ENCODE measurements around the gene METTL27.
"Not testable (repeated sequence)": the region's sequence is repeated elsewhere in the genome, so short reads cannot be mapped to it uniquely, and the experiment has no call there.

The METTL27 gene

GRCh38 chr7:73838642-73839041, 3.7 kb downstream of the METTL27 start:
- H3K4me3 ChIP-seq (ENCODE audit: control insufficient read depth, low read depth, low read length): no peak overlapping the region
- no peak for TF ChIP-seq CTCF (IDR thresholded peaks at IDR 0.05; ENCODE audit: control insufficient read depth, insufficient read depth, low read depth, low read length, missing control alignments)
- DNase-seq (ENCODE audit: low read depth): no peak

GRCh38 chr7:73837167-73837566, 5.1 kb downstream of the METTL27 start:
- DNase-seq (ENCODE audit: low read depth): not testable (repeated sequence)

GRCh38 chr7:73834626-73835191, 7.6 kb downstream of the METTL27 start:
- DNase-seq (ENCODE audit: low read depth): no peak
- H3K4me3 ChIP-seq (ENCODE audit: control insufficient read depth, low read depth, low read length): no peak overlapping the region
- TF ChIP-seq CTCF (IDR thresholded peaks at IDR 0.05; ENCODE audit: control insufficient read depth, insufficient read depth, low read depth, low read length, missing control alignments): no peak

More at GRCh38 chr7:73837167-73837566, 5.1 kb downstream of the METTL27 start:
- H3K4me3 ChIP-seq (ENCODE audit: control insufficient read depth, low read depth, low read length): not testable (repeated sequence)

- DNase-seq (ENCODE audit: low read depth): no peak
- TF ChIP-seq CTCF (IDR thresholded peaks at IDR 0.05; ENCODE audit: control insufficient read depth, insufficient read depth, low read depth, low read length, missing control alignments): no peak
- H3K4me3 ChIP-seq (ENCODE audit: control insufficient read depth, low read depth, low read length): no peak overlapping the region
Measured at GRCh38 chr7:73833251-73833919, 8.9 kb downstream of the METTL27 start.

GRCh38 chr7:73832806-73833205, 9.5 kb downstream of the METTL27 start:
- TF ChIP-seq CTCF (IDR thresholded peaks at IDR 0.05; ENCODE audit: control insufficient read depth, insufficient read depth, low read depth, low read length, missing control alignments): no peak
- no peak for DNase-seq (ENCODE audit: low read depth)
- no peak overlapping the region for H3K4me3 ChIP-seq (ENCODE audit: control insufficient read depth, low read depth, low read length)

- H3K4me3 ChIP-seq (ENCODE audit: control insufficient read depth, low read depth, low read length): no peak overlapping the region
- no peak for TF ChIP-seq CTCF (IDR thresholded peaks at IDR 0.05; ENCODE audit: control insufficient read depth, insufficient read depth, low read depth, low read length, missing control alignments)
- DNase-seq (ENCODE audit: low read depth): no peak
Measured at GRCh38 chr7:73831834-73832651, 10.3 kb downstream of the METTL27 start.

- no peak overlapping the region for H3K4me3 ChIP-seq (ENCODE audit: control insufficient read depth, low read depth, low read length)
- DNase-seq (ENCODE audit: low read depth): no peak
- no peak for TF ChIP-seq CTCF (IDR thresholded peaks at IDR 0.05; ENCODE audit: control insufficient read depth, insufficient read depth, low read depth, low read length, missing control alignments)
Measured at GRCh38 chr7:73831584-73831833, 10.8 kb downstream of the METTL27 start.

Measured in AG09309 (cell line).